ENCODE measurements around the gene SFTA2. TPM values are rescaled to one million over a fixed set of nuclear protein-coding genes. Genes with fewer than 3 reads are reported as not detected.

Gene SFTA2
- total RNA-seq: not detected

GRCh38 chr6:30931969-30932645, at the start of gene SFTA2:
Gene SFTA2 (minus strand): TSS chr6:30932170. CDS start chr6:30932096, 74 bp downstream.
- H3K27ac ChIP-seq: no peak within 1 kb of the TSS
- intact Hi-C loops (cut with DNase I): no loop called here
- no peaks in the 10 kb centered on the region for H3K36me3 ChIP-seq
- H3K9me3 ChIP-seq: no peaks in the 10 kb centered on the region
- H3K4me3 ChIP-seq: no peak within 1 kb of the TSS
- H3K4me1 ChIP-seq: no peaks in the 10 kb centered on the region
- TF ChIP-seq CTCF (IDR thresholded peaks at IDR 0.05) (no peak), POLR2AphosphoS5 (IDR thresholded peaks at IDR 0.05; ENCODE audit: insufficient read depth in 1 of 2, low read depth in 1 of 2) (no peak), POLR2A (IDR thresholded peaks at IDR 0.05) (no peak)
- DNase-seq (ENCODE audit: extremely low spot score in 2 of 2): no peak
- no peaks in the 10 kb centered on the region for H3K27me3 ChIP-seq

- no peak for TF ChIP-seq CTCF (IDR thresholded peaks at IDR 0.05)
- TF ChIP-seq POLR2AphosphoS5 (IDR thresholded peaks at IDR 0.05; ENCODE audit: insufficient read depth in 1 of 2, low read depth in 1 of 2): no peak
- TF ChIP-seq POLR2A (IDR thresholded peaks at IDR 0.05): no peak
- intact Hi-C loops (cut with DNase I): no loop called here
- H3K36me3 ChIP-seq: no peaks in the 10 kb centered on the region
- no peak overlapping the region for H3K4me3 ChIP-seq
- H3K27me3 ChIP-seq: no peaks in the 10 kb centered on the region
- no peak for DNase-seq (ENCODE audit: extremely low spot score in 2 of 2)
- no peaks in the 10 kb centered on the region for H3K4me1 ChIP-seq
- H3K27ac ChIP-seq: no peak overlapping the region
- no peaks in the 10 kb centered on the region for H3K9me3 ChIP-seq
Observed at GRCh38 chr6:30979690-30980089, 47.7 kb upstream of the SFTA2 start.

GRCh38 chr6:30979141-30979540, 47.2 kb upstream of the SFTA2 start:
- H3K9me3 ChIP-seq: no peaks in the 10 kb centered on the region
- H3K27me3 ChIP-seq: no peaks in the 10 kb centered on the region
- intact Hi-C loops (cut with DNase I): no loop called here
- no peak overlapping the region for H3K27ac ChIP-seq
- no peak for TF ChIP-seq POLR2AphosphoS5 (IDR thresholded peaks at IDR 0.05; ENCODE audit: insufficient read depth in 1 of 2, low read depth in 1 of 2)
- TF ChIP-seq CTCF (IDR thresholded peaks at IDR 0.05): no peak
- TF ChIP-seq POLR2A (IDR thresholded peaks at IDR 0.05): no peak
- no peak for DNase-seq (ENCODE audit: extremely low spot score in 2 of 2)
- H3K4me1 ChIP-seq: no peaks in the 10 kb centered on the region
- no peak overlapping the region for H3K4me3 ChIP-seq
- H3K36me3 ChIP-seq: no peaks in the 10 kb centered on the region

GRCh38 chr6:30974490-30975252, 42.7 kb upstream of the SFTA2 start:
- no peak for TF ChIP-seq POLR2AphosphoS5 (IDR thresholded peaks at IDR 0.05; ENCODE audit: insufficient read depth in 1 of 2, low read depth in 1 of 2)
- Histone ChIP-seq H3K36me3 (no peaks in the 10 kb centered on the region), H3K27me3 (no peaks in the 10 kb centered on the region), H3K9me3 (no peaks in the 10 kb centered on the region), H3K4me1 (no peaks in the 10 kb centered on the region), H3K4me3 (no peak overlapping the region), H3K27ac (no peak overlapping the region)
- no peak for DNase-seq (ENCODE audit: extremely low spot score in 2 of 2)
- intact Hi-C loops (cut with DNase I): no loop called here

GRCh38 chr6:30972816-30973215, 40.8 kb upstream of the SFTA2 start:
- H3K36me3 ChIP-seq: no peaks in the 10 kb centered on the region
- H3K27ac ChIP-seq: no peak overlapping the region
- TF ChIP-seq POLR2AphosphoS5 (IDR thresholded peaks at IDR 0.05; ENCODE audit: insufficient read depth in 1 of 2, low read depth in 1 of 2) (no peak), CTCF (IDR thresholded peaks at IDR 0.05) (no peak), POLR2A (IDR thresholded peaks at IDR 0.05) (no peak)
- H3K9me3 ChIP-seq: no peaks in the 10 kb centered on the region
- no peaks in the 10 kb centered on the region for H3K4me1 ChIP-seq
- intact Hi-C loops (cut with DNase I): no loop called here
- no peak for DNase-seq (ENCODE audit: extremely low spot score in 2 of 2)
- no peaks in the 10 kb centered on the region for H3K27me3 ChIP-seq
- no peak overlapping the region for H3K4me3 ChIP-seq

Measured in vagina (tissue), 2 donors.